ENCODE results near the gene ALDH3B1.

The ALDH3B1 gene

DNA sequence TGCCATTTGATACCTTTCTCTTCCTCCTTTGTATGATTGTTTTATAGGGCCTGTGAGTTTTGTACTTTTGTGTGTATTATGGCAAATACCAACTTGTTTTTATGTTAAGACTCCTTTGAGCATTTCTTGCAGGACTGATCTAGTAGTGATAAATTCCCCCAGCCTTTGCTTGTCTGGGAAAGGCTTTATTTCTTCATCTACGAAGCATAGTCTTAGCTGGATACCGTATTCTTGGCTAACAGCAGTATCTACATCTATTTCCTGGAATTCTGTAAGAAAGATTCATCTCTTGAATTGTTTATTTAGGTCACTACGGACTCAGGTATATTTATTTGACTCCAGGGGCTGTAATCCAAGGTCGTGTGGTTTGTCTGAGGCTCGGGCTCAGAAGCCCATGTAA is 14.4 kb downstream of the ALDH3B1 start:
- Histone ChIP-seq H3K4me2 (ENCODE audit: low read length) (no peak overlapping the region), H3K27ac (no peak overlapping the region), H2AFZ (no peak overlapping the region), H3K79me2 (no peaks in the 10 kb centered on the region), H3K4me3 (ENCODE audit: low read depth, low read length) (no peak overlapping the region), H3K4me1 (no peaks in the 10 kb centered on the region), H3K9ac (no peak overlapping the region), H3K27me3 (ENCODE audit: control insufficient read depth, insufficient read depth, low read length) (no peaks in the 10 kb centered on the region), H3K36me3 (ENCODE audit: control insufficient read depth, insufficient read depth, low read length) (no peaks in the 10 kb centered on the region), H3K9me3 (ENCODE audit: control insufficient read depth, low read length) (no peaks in the 10 kb centered on the region)
- TF ChIP-seq, protein P1, sequence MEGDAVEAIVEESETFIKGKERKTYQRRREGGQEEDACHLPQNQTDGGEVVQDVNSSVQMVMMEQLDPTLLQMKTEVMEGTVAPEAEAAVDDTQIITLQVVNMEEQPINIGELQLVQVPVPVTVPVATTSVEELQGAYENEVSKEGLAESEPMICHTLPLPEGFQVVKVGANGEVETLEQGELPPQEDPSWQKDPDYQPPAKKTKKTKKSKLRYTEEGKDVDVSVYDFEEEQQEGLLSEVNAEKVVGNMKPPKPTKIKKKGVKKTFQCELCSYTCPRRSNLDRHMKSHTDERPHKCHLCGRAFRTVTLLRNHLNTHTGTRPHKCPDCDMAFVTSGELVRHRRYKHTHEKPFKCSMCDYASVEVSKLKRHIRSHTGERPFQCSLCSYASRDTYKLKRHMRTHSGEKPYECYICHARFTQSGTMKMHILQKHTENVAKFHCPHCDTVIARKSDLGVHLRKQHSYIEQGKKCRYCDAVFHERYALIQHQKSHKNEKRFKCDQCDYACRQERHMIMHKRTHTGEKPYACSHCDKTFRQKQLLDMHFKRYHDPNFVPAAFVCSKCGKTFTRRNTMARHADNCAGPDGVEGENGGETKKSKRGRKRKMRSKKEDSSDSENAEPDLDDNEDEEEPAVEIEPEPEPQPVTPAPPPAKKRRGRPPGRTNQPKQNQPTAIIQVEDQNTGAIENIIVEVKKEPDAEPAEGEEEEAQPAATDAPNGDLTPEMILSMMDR (IDR thresholded peaks at IDR 0.05) = no peak

DNA sequence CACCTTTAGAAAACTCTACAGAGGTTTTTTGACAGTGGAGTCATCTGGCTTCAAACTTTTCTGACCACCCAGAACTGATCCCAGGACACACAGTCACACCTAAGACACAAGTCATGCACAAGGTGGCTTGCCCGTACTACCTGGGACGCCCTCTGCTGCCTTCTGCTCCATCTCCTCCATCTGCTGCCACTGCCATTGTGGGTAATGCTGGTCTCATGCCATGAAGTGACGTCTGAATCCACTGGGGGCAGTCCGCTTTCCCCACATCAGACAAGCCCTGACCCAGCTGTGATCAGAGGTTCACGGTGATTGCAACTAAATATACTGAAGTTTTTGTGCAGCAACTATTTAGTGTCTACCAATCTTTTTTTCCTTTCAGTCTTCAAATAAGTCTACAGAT is 14.9 kb downstream of the ALDH3B1 start:
- Histone ChIP-seq H3K27me3 (ENCODE audit: control insufficient read depth, insufficient read depth, low read length) (no peaks in the 10 kb centered on the region), H3K9me3 (ENCODE audit: control insufficient read depth, low read length) (no peaks in the 10 kb centered on the region), H3K4me3 (ENCODE audit: low read depth, low read length) (no peak overlapping the region), H2AFZ (no peak overlapping the region), H3K27ac (no peak overlapping the region), H3K79me2 (no peaks in the 10 kb centered on the region), H3K9ac (no peak overlapping the region), H3K4me2 (ENCODE audit: low read length) (no peak overlapping the region), H3K4me1 (no peaks in the 10 kb centered on the region), H3K36me3 (ENCODE audit: control insufficient read depth, insufficient read depth, low read length) (no peaks in the 10 kb centered on the region)
- TF ChIP-seq, protein P1 (IDR thresholded peaks at IDR 0.05) = no peak

DNA sequence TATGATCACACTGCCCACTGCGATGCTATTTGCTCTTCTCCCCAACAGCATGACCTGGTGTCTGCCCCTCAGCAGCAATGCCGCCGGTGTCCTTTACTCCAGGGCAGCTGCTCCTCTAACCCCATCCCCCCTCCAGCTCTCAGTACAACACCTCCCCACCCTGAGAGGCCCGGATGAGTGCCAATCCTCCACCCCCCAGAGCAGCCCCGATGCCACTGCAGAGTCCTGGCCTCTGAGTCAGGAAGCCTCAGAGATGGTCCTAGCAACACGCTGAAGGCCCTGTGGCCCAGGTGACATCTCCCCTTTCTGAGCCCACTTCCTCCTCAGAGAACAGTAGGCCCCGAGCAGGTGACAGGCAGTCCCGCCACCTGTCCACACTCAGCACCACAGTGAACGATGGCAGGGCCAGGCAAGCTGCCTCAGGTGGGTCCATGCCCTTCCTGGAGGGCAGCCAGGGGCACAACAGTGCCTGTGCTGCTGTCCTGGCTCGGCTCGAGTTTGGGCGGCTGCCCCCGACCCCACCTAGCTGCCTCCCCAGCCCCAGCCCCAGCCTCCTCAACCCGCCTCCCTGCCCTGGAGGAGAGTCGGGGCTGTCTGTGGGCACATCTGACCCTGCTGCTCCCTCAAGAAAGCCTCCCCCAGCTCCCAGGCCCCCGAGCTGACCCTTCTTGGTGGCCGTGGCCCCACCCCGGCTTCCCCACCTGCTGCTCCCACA is 16.4 kb downstream of the ALDH3B1 start:
- H3K4me3 ChIP-seq (ENCODE audit: low read depth, low read length) = no peak overlapping the region
- no peaks in the 10 kb centered on the region for H3K27me3 ChIP-seq (ENCODE audit: control insufficient read depth, insufficient read depth, low read length)
- no peak overlapping the region for H3K4me2 ChIP-seq (ENCODE audit: low read length)
- no peaks in the 10 kb centered on the region for H3K9me3 ChIP-seq (ENCODE audit: control insufficient read depth, low read length)
- TF ChIP-seq, protein P1 (IDR thresholded peaks at IDR 0.05) = no peak
- H3K4me1 ChIP-seq = peaks cover 2% of the 10 kb centered on the region
- no peak overlapping the region for H3K27ac ChIP-seq
- H3K79me2 ChIP-seq = peaks cover 4% of the 10 kb centered on the region
- no peak overlapping the region for H2AFZ ChIP-seq
- H3K36me3 ChIP-seq (ENCODE audit: control insufficient read depth, insufficient read depth, low read length) = no peaks in the 10 kb centered on the region
- H3K9ac ChIP-seq = no peak overlapping the region

DNA sequence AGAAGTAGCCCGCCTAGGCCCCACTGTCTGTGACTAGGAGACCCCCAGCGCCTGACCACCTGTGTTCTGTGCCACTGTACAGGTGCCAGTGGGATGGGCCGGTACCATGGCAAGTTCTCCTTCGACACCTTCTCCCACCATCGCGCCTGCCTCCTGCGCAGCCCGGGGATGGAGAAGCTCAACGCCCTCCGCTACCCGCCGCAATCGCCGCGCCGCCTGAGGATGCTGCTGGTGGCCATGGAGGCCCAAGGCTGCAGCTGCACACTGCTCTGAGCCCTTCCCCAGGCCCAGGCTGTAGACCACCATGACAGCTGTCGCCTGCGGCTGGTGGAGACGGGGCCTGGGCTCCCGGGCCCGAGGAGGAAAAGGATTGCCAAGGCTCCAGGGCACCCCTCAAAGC is 17.5 kb downstream of the ALDH3B1 start:
- TF ChIP-seq, protein P1 (IDR thresholded peaks at IDR 0.05) = no peak
- peaks cover 6% of the 10 kb centered on the region for H3K79me2 ChIP-seq
- H3K9me3 ChIP-seq (ENCODE audit: control insufficient read depth, low read length) = no peaks in the 10 kb centered on the region
- H3K27ac ChIP-seq = no peak overlapping the region
- H3K4me3 ChIP-seq (ENCODE audit: low read depth, low read length) = no peak overlapping the region
- H2AFZ ChIP-seq = no peak overlapping the region
- no peak overlapping the region for H3K9ac ChIP-seq
- H3K27me3 ChIP-seq (ENCODE audit: control insufficient read depth, insufficient read depth, low read length) = no peaks in the 10 kb centered on the region
- H3K4me2 ChIP-seq (ENCODE audit: low read length) = no peak overlapping the region
- H3K36me3 ChIP-seq (ENCODE audit: control insufficient read depth, insufficient read depth, low read length) = no peaks in the 10 kb centered on the region
- H3K4me1 ChIP-seq = peaks cover 3% of the 10 kb centered on the region
